ENCODE data around the gene COA4.
"Not testable (repeated sequence)": the region's sequence is repeated elsewhere in the genome, so short reads cannot be mapped to it uniquely, and the experiment has no call there.

The COA4 gene

DNA sequence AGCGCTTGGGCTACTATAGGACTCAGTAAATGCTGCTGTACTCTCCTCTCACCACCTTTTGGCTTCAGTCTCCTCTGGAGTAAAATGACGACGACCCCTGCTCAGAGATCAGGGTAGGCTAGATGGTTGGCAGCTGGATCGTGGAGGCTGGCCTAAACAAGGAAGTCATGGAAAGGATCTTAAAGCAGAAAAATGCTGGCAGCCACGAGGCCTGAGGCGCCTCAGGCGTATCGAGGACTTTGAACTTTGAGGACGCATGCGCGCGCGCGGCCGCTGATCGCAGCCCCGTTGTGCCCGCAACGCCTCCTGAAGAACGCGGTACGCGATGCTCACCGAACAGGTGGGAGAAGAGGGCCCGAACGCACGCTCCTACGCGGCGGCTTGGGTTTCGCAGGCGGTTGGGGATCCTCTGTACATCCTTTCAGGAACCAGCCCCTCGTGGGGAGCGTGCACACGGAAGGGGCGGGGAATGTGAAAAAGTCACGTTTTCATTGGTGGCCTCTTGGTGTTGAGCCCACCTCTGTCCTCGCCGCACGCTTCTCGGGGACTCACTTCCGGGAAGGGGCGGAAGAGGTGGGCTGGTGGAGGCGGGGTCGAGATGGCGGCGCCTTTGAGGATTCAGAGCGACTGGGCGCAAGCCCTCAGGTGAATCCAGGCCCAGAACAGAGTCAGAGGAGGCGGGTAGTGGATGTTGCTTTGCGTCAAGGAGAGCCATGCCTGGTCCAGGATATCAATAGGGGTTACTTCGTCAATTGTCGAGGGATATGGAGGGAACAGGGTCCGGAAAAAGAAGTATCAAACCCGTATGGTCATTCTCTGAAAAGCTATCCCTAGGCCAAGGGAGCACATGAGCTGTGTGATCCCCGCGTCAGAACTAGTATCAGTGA, at the start of gene COA4, which contains the start of gene PAAF1:
Gene COA4, minus strand, starts transcription at position 423 of the 887 bp plus-strand sequence. CDS start 3,468 bp downstream, outside the sequence.
Gene PAAF1, plus strand, starts transcription at position 576 of the 887 bp plus-strand sequence. Its CDS starts 23 bp downstream, at position 599.
- H3K4me1 Mint-ChIP-seq (ENCODE audit: low read depth): peaks cover 24% of the 10 kb centered on the region

GRCh38 chr11:73921180-73921579, 44.5 kb upstream of the COA4 start:
- H3K9me3 Mint-ChIP-seq: no peaks in the 10 kb centered on the region
- no peaks in the 10 kb centered on the region for H3K4me1 Mint-ChIP-seq (ENCODE audit: low read depth)
- no peak overlapping the region for H3K4me3 Mint-ChIP-seq
- H3K27ac Mint-ChIP-seq: no peak overlapping the region
- peaks cover 17% of the 10 kb centered on the region for H3K36me3 Mint-ChIP-seq (ENCODE audit: low read depth)
- H3K27me3 Mint-ChIP-seq (ENCODE audit: low read depth): no peaks in the 10 kb centered on the region

More for the DNA sequence above, at the start of gene COA4, which contains the start of gene PAAF1:
- Mint-ChIP-seq H3K9me3 (no peaks in the 10 kb centered on the region), H3K4me3 (peak within 1 kb of the TSS; percentile 99), H3K27ac (peak within 1 kb of the TSS; percentile 97), H3K36me3 (ENCODE audit: low read depth) (peaks cover 20% of the 10 kb centered on the region), H3K27me3 (ENCODE audit: low read depth) (no peaks in the 10 kb centered on the region)

GRCh38 chr11:73916435-73916834, 39.8 kb upstream of the COA4 start:
- no peaks in the 10 kb centered on the region for H3K9me3 Mint-ChIP-seq
- H3K27me3 Mint-ChIP-seq (ENCODE audit: low read depth): no peaks in the 10 kb centered on the region
- no peaks in the 10 kb centered on the region for H3K4me1 Mint-ChIP-seq (ENCODE audit: low read depth)
- no peak overlapping the region for H3K27ac Mint-ChIP-seq
- H3K4me3 Mint-ChIP-seq: no peak overlapping the region
- H3K36me3 Mint-ChIP-seq (ENCODE audit: low read depth): peaks cover 19% of the 10 kb centered on the region

DNA sequence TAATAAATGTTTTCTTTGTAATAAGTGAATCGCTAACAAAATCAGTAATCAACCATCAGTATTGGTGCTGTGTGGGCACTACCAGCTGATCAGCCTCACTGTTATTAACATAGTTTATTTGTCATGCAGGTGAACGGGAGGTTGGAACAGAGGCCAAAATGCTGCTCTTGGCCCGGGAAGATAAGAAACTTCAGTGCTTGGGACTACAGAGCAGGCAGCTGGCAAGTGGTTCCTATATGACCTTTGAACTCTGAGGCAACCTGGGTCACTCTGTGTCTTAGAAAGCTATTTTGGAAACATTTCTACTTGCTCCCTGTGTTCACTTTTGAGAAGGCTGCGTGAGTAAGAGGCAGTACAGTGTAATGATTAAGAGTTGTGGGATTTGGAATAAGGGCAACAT, 37.6 kb upstream of the COA4 start:
- Mint-ChIP-seq H3K27me3 (ENCODE audit: low read depth) (no peaks in the 10 kb centered on the region), H3K27ac (no peak overlapping the region), H3K4me1 (ENCODE audit: low read depth) (no peaks in the 10 kb centered on the region), H3K9me3 (no peaks in the 10 kb centered on the region), H3K36me3 (ENCODE audit: low read depth) (peaks cover 20% of the 10 kb centered on the region), H3K4me3 (no peak overlapping the region)

DNA sequence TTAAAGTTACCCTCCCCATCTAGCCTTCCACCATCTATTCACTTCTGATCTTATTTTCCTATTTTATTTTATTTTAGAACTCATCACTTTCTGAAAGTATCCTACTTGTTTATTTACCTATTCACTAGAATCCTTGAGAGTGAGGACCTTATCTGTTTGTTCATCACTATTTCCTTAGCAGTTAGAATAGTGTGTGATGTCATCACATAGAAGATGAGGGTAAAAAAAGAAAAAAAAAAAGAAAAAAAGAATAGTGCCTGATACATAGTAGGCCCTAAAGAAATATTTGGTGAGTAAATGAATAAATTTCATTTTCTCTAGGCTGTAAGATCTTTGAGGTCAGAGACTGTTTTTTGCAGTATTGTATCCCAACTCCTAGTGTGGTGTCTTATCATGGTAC, 36.8 kb upstream of the COA4 start:
- no peak overlapping the region for H3K27ac Mint-ChIP-seq
- H3K9me3 Mint-ChIP-seq: no peaks in the 10 kb centered on the region
- peaks cover 16% of the 10 kb centered on the region for H3K36me3 Mint-ChIP-seq (ENCODE audit: low read depth)
- H3K4me3 Mint-ChIP-seq: no peak overlapping the region
- H3K4me1 Mint-ChIP-seq (ENCODE audit: low read depth): no peaks in the 10 kb centered on the region
- no peaks in the 10 kb centered on the region for H3K27me3 Mint-ChIP-seq (ENCODE audit: low read depth)

GRCh38 chr11:73912026-73912425, 35.4 kb upstream of the COA4 start:
- Mint-ChIP-seq H3K36me3 (ENCODE audit: low read depth) (peaks cover 18% of the 10 kb centered on the region), H3K9me3 (no peaks in the 10 kb centered on the region), H3K27me3 (ENCODE audit: low read depth) (no peaks in the 10 kb centered on the region), H3K4me3 (no peak overlapping the region), H3K27ac (no peak overlapping the region), H3K4me1 (ENCODE audit: low read depth) (peaks cover 2% of the 10 kb centered on the region)

- H3K36me3 Mint-ChIP-seq (ENCODE audit: low read depth): peaks cover 14% of the 10 kb centered on the region
- peaks cover 2% of the 10 kb centered on the region for H3K4me1 Mint-ChIP-seq (ENCODE audit: low read depth)
- no peak overlapping the region for H3K27ac Mint-ChIP-seq
- no peak overlapping the region for H3K4me3 Mint-ChIP-seq
- no peaks in the 10 kb centered on the region for H3K9me3 Mint-ChIP-seq
- H3K27me3 Mint-ChIP-seq (ENCODE audit: low read depth): no peaks in the 10 kb centered on the region
Measured at GRCh38 chr11:73907191-73907590, 30.5 kb upstream of the COA4 start.

GRCh38 chr11:73902303-73902702, 25.7 kb upstream of the COA4 start:
- H3K9me3 Mint-ChIP-seq: no peaks in the 10 kb centered on the region
- H3K4me3 Mint-ChIP-seq: no peak overlapping the region
- no peaks in the 10 kb centered on the region for H3K27me3 Mint-ChIP-seq (ENCODE audit: low read depth)
- H3K27ac Mint-ChIP-seq: no peak overlapping the region
- H3K4me1 Mint-ChIP-seq (ENCODE audit: low read depth): peaks cover 2% of the 10 kb centered on the region
- H3K36me3 Mint-ChIP-seq (ENCODE audit: low read depth): peaks cover 19% of the 10 kb centered on the region

DNA sequence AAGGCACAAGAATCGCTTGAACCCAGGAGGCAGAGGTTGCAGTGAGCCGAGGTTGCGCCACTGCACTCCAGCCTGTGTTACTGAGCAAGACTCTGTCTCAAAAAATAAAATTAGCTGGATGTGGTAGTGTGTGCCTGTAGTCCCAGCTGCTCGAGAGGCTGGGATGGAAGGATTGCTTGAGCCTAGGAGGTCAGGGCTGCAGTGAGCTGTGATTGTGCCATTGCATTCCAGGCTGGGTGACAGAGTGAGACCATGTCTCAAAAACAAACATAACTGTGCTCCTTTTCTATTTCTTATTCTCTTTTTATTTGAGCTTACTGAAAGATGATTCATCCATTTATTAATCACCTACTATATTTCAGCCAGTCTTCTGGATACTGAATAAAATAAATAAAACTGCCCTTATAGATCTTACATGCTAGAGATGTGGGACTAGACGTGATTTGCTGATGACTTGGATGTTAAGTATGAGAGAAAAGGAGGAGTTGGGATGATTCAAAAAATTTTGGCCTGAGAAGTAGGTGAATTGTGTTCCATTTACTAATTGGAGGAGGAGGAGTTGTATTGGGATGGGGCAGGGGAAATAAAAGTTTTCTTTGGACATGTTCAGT, 18.2 kb upstream of the COA4 start:
- Mint-ChIP-seq H3K27ac (no peak overlapping the region), H3K36me3 (ENCODE audit: low read depth) (peaks cover 14% of the 10 kb centered on the region), H3K9me3 (no peaks in the 10 kb centered on the region), H3K4me1 (ENCODE audit: low read depth) (no peaks in the 10 kb centered on the region), H3K27me3 (ENCODE audit: low read depth) (no peaks in the 10 kb centered on the region), H3K4me3 (no peak overlapping the region)

GRCh38 chr11:73893041-73893440, 16.4 kb upstream of the COA4 start:
- peaks cover 9% of the 10 kb centered on the region for H3K36me3 Mint-ChIP-seq (ENCODE audit: low read depth)
- no peaks in the 10 kb centered on the region for H3K4me1 Mint-ChIP-seq (ENCODE audit: low read depth)
- H3K9me3 Mint-ChIP-seq: no peaks in the 10 kb centered on the region

DNA sequence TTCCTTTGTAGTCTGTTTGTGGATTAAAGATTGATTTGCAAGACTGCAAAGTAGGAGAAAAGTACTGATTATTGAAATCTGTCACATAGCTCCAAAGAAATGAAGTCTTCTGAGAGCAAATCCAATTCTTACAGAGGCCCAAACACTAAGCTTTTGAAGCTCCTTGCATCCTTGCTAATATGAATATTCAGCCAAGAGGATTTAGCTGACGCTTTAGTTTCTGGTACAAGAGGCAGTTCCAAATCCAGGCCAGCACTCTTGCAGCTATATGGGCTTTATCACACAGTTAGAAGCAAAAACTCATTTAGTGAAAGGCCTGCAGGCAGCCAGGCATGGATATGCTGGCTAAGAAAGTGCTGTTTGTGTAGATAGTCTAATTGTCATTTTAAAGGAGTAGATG, 12.9 kb upstream of the COA4 start:
- no peaks in the 10 kb centered on the region for H3K27me3 Mint-ChIP-seq (ENCODE audit: low read depth)
- H3K4me3 Mint-ChIP-seq: no peak overlapping the region
- H3K9me3 Mint-ChIP-seq: no peaks in the 10 kb centered on the region
- no peak overlapping the region for H3K27ac Mint-ChIP-seq
- H3K4me1 Mint-ChIP-seq (ENCODE audit: low read depth): no peaks in the 10 kb centered on the region
- peaks cover 15% of the 10 kb centered on the region for H3K36me3 Mint-ChIP-seq (ENCODE audit: low read depth)

More at GRCh38 chr11:73893041-73893440, 16.4 kb upstream of the COA4 start:
- H3K27me3 Mint-ChIP-seq (ENCODE audit: low read depth): no peaks in the 10 kb centered on the region
- H3K27ac Mint-ChIP-seq: no peak overlapping the region
- no peak overlapping the region for H3K4me3 Mint-ChIP-seq

DNA sequence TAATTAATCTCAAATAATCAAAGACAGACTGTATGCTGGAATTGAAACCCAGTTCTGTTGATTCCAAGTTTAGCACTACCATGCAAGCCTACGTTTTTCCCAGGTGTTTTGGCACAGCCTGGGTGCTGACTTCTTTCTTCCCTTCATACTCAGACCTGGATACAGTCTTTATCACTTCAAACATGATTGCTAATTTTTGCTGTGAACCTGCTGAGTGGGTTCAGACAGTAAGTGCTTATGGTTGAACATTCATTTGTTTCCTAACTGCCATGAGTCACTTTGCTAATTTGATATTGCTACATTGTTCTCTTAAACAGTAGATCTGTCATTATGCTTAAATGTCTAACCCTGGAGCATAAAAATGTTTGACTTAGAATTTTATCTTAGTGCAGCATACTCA, 12.4 kb upstream of the COA4 start:
- no peaks in the 10 kb centered on the region for H3K9me3 Mint-ChIP-seq
- no peak overlapping the region for H3K27ac Mint-ChIP-seq
- H3K27me3 Mint-ChIP-seq (ENCODE audit: low read depth): no peaks in the 10 kb centered on the region
- H3K36me3 Mint-ChIP-seq (ENCODE audit: low read depth): peaks cover 15% of the 10 kb centered on the region
- no peaks in the 10 kb centered on the region for H3K4me1 Mint-ChIP-seq (ENCODE audit: low read depth)
- no peak overlapping the region for H3K4me3 Mint-ChIP-seq

DNA sequence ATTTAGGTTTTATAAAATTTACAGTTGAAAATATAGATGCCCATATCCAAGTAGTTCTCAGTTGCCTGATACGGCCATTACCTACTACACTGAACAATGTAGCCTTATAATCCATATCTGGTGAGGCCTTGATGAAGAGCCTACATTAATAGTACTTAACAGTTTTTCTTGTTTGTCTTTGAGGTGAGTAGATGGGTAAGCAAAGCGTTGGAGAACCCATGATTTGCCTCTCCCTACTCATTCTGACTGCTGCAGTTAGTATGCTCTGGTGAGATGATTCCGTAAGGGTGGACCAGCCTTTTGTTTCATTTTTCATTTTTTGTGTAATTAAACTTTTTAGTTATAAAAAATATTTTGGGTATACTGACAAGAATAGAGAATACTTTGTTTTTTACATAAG, 11.6 kb upstream of the COA4 start:
- Mint-ChIP-seq H3K27me3 (ENCODE audit: low read depth) (no peaks in the 10 kb centered on the region), H3K4me1 (ENCODE audit: low read depth) (no peaks in the 10 kb centered on the region), H3K27ac (no peak overlapping the region), H3K36me3 (ENCODE audit: low read depth) (peaks cover 19% of the 10 kb centered on the region), H3K9me3 (no peaks in the 10 kb centered on the region), H3K4me3 (no peak overlapping the region)

DNA sequence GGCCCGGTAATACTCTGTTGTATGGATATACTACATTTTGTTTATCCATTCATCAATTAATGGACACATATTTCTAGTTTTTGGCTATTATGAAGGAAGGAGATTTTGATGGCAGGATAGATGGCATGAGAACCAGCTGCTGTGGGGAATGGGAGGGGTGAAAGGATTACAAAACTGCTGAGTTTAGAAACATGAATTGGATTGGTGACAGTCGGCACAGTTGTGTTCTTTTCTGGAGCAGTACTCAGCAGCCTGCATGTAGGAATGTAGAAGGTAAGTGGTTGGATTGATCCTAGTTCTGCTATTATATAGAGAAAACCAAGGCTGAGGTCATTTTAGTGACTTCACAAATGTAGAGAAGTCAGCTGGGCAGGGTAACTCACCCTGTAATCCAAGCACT, 7.2 kb upstream of the COA4 start:
- Mint-ChIP-seq H3K4me3 (no peak overlapping the region), H3K9me3 (no peaks in the 10 kb centered on the region), H3K27me3 (ENCODE audit: low read depth) (no peaks in the 10 kb centered on the region), H3K27ac (no peak overlapping the region), H3K36me3 (ENCODE audit: low read depth) (peaks cover 9% of the 10 kb centered on the region), H3K4me1 (ENCODE audit: low read depth) (no peaks in the 10 kb centered on the region)

GRCh38 chr11:73880449-73880848, 3.8 kb upstream of the COA4 start:
- peaks cover 16% of the 10 kb centered on the region for H3K4me1 Mint-ChIP-seq (ENCODE audit: low read depth)
- H3K4me3 Mint-ChIP-seq; H3K9me3 Mint-ChIP-seq; H3K27ac Mint-ChIP-seq; H3K27me3 Mint-ChIP-seq (ENCODE audit: low read depth): not testable (repeated sequence)
- H3K36me3 Mint-ChIP-seq (ENCODE audit: low read depth): peaks cover 10% of the 10 kb centered on the region
